CD4-positive, alpha-beta T cell treated with Interferon alpha-2 for 1 hour (primary cell): ENCODE results near the gene ASTN2.

ENCODE experiments used
- DNase-seq, 2 donors: peaks; one replicate each; pipeline ENCODE4 v3.0.0-alpha.2; 2020 to 2022

Gene ASTN2

DNA sequence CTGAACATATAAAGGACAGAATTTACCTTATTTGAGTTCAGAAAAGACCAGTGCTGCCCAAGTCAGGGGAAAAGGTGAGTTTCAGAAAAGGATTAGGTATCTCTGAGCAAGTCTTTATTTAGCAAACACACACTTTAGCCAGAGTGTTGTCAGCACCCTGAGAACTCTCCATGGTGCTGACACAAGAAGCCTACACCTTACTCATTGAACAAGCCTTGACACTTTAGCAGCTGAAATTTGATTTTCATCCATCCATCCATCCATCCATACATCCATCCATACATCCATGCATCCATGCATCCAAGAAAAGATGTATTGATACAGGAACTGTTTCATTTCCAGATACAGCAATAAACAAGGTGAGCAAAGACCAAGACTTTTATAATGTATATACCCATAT, 416.6 kb downstream of the ASTN2 start:
- no peak for DNase-seq

DNA sequence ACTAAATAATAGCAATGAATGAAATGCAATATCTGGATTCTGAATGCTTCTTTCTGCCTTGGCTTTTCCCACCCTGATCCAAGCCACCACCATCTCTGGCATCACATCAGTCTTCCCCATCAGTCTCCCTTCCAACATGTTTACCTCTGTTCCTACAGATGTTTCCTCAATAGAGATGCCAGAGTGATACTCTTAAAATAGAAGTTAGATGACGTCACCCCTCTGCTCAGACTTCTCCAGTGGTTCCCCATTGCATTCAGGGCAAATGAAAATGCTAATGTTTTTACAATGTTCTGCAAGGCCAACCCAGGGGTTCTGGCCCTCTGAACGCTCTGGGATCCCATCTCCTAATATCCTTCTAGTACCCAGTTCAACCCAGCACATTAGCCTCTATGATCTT, 422.0 kb downstream of the ASTN2 start:
- no peak for DNase-seq

- no peak for DNase-seq
These were observed 423.8 kb downstream of the ASTN2 start for GRCh38 chr9:116991051-116991450.

DNA sequence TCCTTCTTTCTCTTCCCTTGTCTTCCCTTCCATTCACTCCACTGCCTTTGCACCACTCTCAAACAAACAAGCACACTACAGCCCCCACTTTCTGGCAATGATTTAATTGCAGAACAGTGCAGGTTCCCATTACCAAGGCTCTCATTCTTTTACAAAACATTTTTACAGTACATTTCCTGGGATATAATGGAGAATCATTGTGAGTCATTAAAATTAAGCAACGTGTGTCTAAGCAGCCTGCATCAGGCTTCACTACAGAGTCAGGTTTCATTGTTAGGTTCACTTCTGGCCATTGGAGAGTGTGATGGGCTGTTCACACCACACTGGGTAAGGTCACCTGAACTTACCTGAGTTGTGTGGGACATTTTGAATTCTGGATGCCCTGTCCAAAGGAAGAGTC, 424.3 kb downstream of the ASTN2 start:
- no peak for DNase-seq

GRCh38 chr9:116987721-116988485, 427.0 kb downstream of the ASTN2 start:
- no peak for DNase-seq

GRCh38 chr9:116986015-116986414, 428.8 kb downstream of the ASTN2 start:
- no peak for DNase-seq

DNA sequence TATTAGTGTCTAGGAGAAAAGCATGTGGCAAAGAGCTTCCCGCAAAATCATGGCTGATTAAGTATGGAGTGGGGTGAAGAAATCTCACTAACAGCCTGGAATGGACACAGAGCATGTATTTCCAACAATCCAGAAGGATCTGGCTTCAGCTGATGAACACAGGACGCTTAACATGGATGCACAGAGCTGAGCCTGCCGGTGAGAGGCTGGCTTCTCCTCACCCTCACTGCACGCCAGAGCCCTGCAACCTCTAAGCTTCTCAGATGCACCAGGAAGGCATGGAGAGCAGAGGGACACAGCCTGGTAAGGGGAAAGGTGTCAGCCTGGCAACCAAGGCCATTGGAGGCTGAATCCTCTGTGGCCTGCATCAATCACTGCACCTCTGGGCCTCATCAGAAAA, 429.3 kb downstream of the ASTN2 start:
- no peak for DNase-seq

DNA sequence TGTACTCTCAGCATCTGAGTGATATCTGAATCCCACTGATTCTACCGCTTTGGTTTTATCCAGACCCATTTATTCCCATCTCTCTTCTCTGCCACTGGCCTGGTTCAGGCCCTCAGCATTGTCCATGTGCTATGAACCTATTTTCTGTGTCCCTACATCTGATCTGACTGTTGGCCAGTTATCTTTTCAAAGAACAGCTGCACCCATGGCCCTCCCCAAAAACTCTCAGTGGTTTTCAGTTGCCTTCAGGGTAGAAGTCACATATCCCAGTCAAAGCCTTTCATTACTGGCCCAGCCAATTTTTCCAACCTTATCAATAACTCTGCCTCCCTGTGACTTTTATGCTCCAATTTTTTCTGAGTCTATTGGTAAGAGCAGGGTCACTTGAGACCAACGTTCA, 430.7 kb downstream of the ASTN2 start:
- no peak for DNase-seq

DNA sequence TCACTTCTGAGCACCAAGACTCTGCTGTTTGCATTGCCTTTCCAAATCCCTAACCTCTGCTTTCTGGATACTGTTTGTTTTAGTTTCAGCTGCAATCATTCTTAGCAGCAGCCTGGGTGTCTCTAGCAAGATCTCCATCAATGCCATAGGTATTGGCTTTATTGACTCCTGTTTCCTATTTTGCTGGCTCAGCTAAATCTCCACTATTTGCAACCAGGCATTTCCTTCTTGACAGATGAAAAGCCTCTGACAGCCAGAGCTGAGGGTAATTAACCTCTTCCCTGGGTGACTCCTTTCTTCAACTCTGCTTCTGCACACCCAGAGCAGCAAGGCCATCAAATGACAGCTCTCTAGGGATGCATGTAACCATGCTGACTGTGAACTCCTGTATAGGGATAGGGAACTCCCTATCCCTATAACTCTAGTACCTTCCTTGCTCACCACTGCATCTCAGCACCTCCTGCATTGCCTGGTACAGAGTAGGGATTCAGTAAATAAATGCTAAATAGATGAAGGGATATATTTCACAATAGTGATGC, 434.2 kb downstream of the ASTN2 start:
- no peak for DNase-seq

- DNase-seq, result no peak
These were observed 435.4 kb downstream of the ASTN2 start for GRCh38 chr9:116979456-116979855.

GRCh38 chr9:116978155-116978554, 436.7 kb downstream of the ASTN2 start:
- no peak for DNase-seq

- DNase-seq, result no peak
These were observed 439.7 kb downstream of the ASTN2 start for GRCh38 chr9:116975126-116975525.

DNA sequence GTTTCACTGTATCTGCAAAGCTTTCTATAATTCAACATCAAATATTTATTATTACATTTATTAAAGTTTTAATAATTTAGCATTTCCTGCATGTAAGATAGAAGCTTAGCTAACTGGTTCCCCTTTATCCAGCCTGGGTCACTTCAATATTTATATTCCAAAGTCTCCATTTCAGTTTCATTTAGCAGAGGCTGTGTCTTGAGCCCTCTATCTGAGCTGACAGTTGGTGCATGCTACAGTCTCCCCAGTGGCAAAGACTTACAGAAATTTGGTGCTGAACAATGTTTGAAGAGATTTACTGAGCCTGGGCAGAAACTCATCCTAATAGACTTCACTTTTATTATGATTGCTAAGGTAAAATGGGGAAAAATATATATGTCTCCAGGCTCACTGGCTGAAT, 448.7 kb downstream of the ASTN2 start:
- DNase-seq, result no peak

GRCh38 chr9:116964258-116964657, 450.6 kb downstream of the ASTN2 start:
- no peak for DNase-seq

GRCh38 chr9:116959809-116960208, 455.0 kb downstream of the ASTN2 start:
- DNase-seq, result no peak

GRCh38 chr9:116958881-116959280, 456.0 kb downstream of the ASTN2 start:
- DNase-seq, result no peak

GRCh38 chr9:116954731-116955130, 460.1 kb downstream of the ASTN2 start:
- no peak for DNase-seq

- DNase-seq, result no peak
These were observed 461.6 kb downstream of the ASTN2 start for GRCh38 chr9:116953271-116953670.

- no peak for DNase-seq
These were observed 462.4 kb downstream of the ASTN2 start for GRCh38 chr9:116952436-116952810.

- no peak for DNase-seq
These were observed 463.0 kb downstream of the ASTN2 start for GRCh38 chr9:116951588-116952435.

GRCh38 chr9:116945817-116946216, 469.0 kb downstream of the ASTN2 start:
- DNase-seq, result peak; percentile 7 to 38

DNA sequence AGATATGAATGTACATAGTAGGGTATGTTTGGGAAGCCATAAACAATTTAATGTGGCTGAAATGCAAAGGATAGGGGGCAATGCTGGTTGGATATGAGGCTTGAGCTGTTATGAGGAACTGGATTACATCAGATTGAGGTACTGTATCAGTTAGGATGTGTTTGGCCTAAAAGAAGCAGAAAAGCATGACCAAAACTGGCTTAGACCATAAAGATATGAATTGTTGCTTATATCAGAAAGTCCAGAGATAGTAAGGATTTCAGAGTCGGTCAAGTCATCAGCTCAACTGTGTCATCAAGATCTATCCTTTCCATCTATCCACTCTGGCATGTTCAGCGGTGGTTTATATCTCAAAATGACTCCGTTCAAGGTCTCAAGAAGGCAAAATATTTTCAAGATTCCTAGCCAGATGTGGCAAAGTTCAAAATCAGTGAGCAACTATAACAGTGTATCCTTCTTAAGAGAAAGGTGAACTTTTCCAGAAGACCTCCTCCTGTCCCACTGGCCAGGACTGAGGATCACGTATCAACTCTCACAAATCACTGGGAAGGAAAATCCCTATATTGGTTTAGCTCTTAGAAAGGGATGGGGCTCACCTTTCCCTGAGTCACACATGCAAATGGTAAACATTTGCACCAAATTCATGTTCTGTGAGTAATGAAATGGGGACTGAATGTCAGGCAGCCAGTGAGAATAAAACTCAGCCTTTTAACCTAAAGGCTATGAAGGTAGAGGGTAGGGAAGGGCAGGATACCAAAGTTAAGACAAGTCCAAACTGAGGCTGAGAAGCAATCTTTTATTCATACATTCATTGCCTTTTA, 469.9 kb downstream of the ASTN2 start:
- no peak for DNase-seq

GRCh38 chr9:116943970-116944369, 470.9 kb downstream of the ASTN2 start:
- DNase-seq, result no peak
